IMR-90 (cell line): ENCODE measurements around the gene MAP6.
A peak's percentile ranks its signal among the peaks of the same experiment; 100 is the strongest.

Experiments used
- BHLHE40 ChIP-seq: fragments of 150-350 bp; IDR thresholded peaks from 2 replicates; pipeline ENCODE4 v1.6.1; 2016; ENCODE audit warnings: mild to moderate bottlenecking, low read depth, low read length
- CEBPB ChIP-seq: IDR thresholded peaks from 2 replicates; pipeline ENCODE4 v1.6.1; 2012; ENCODE audit warnings: low read depth, low read length, improper control_type of control experiment
- FOS ChIP-seq: fragments of 150-350 bp; IDR thresholded peaks from 2 replicates; pipeline ENCODE4 v1.6.1; 2016; ENCODE audit warnings: low read depth, low read length
- MAFK ChIP-seq: IDR thresholded peaks from 2 replicates; pipeline ENCODE4 v1.6.1; 2012; ENCODE audit warnings: low read depth, low read length, improper control_type of control experiment
- POLR2A ChIP-seq: IDR thresholded peaks from 2 replicates; pipeline ENCODE4 v1.6.1; 2012; ENCODE audit warnings: mild to moderate bottlenecking, low read depth, low read length
- RCOR1 ChIP-seq: IDR thresholded peaks from 2 replicates; pipeline ENCODE4 v1.6.1; 2012; ENCODE audit warnings: mild to moderate bottlenecking, low read length, improper control_type of control experiment; ENCODE audit not compliant: insufficient replicate concordance
- SMC3 ChIP-seq: fragments of 150-350 bp; IDR thresholded peaks from 2 replicates; pipeline ENCODE4 v1.6.1; 2016; ENCODE audit warnings: low read depth, mild to moderate bottlenecking, antibody characterized with exemption, low read length, moderate library complexity
- TF ChIP-seq, protein P1 (sequence below): conservative IDR thresholded peaks from 2 replicates; pipeline ENCODE4 v1.5.1; 2012; ENCODE audit warnings: mild to moderate bottlenecking, low read depth, low read length, improper control_type of control experiment

DNA sequence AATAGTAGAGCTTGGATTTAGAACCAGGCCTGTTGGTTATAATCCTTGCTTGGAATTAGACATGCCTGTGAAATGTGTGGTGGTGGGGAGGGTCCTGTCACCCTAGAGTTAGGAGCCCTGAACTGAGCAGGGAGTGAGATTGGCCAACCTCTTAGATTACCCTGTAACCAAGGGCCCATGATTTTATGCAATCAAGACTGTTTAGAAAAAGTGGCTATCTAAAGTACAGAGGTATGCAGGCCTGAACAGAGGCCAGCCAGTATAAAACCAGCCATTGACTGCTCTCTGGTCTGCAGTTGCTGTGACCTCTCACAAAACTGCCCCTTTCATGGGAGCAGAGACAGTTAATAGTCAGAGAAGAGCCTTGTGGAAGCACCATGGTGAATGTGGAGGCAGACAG, 70.6 kb downstream of the MAP6 start:
- TF ChIP-seq, protein P1, sequence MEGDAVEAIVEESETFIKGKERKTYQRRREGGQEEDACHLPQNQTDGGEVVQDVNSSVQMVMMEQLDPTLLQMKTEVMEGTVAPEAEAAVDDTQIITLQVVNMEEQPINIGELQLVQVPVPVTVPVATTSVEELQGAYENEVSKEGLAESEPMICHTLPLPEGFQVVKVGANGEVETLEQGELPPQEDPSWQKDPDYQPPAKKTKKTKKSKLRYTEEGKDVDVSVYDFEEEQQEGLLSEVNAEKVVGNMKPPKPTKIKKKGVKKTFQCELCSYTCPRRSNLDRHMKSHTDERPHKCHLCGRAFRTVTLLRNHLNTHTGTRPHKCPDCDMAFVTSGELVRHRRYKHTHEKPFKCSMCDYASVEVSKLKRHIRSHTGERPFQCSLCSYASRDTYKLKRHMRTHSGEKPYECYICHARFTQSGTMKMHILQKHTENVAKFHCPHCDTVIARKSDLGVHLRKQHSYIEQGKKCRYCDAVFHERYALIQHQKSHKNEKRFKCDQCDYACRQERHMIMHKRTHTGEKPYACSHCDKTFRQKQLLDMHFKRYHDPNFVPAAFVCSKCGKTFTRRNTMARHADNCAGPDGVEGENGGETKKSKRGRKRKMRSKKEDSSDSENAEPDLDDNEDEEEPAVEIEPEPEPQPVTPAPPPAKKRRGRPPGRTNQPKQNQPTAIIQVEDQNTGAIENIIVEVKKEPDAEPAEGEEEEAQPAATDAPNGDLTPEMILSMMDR, result no peak
- no peak for TF ChIP-seq POLR2A
- no peak for TF ChIP-seq RCOR1
- TF ChIP-seq CEBPB, result peak; percentile 43; the same call in 1 of the 2 replicates
- no peak for TF ChIP-seq MAFK
- no peak for TF ChIP-seq FOS
- no peak for TF ChIP-seq BHLHE40
- TF ChIP-seq SMC3, result no peak
